ENCODE data around the gene LZTS2. TPM values are rescaled to one million over a fixed set of nuclear protein-coding genes. Genes with fewer than 3 reads are reported as not detected.

Gene LZTS2
- total and polyA plus RNA-seq, 2 experiments from 2014 or later, result 27.6 to 88.3 TPM

DNA sequence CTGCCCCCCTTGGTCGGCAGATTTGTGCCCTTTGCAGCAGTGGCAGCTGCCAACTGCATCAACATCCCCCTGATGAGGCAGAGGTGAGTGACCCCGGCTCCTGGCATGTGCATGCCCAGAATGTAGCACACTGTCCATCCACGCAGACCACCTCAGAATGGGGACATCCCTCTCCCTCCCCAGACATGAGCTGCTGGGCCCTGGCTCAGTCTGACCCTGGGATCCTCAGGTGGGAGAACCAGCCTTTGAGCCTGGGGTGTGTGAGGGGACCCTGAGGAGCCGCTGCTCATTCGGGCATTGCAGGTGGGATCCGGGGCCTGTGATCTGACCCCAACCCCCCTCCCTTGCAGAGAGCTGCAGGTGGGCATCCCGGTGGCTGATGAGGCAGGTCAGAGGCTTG is 37.1 kb downstream of the LZTS2 start (continued):
- TF ChIP-seq ZNF462 (CRISPR knock-in tag; IDR thresholded peaks at IDR 0.05), result no peak
- TF ChIP-seq NANOG (IDR thresholded peaks at IDR 0.05; ENCODE audit: borderline replicate concordance), result no peak
- TF ChIP-seq STAT1 (IDR thresholded peaks at IDR 0.05; ENCODE audit: unreplicated experiment), result no peak
- no peak for TF ChIP-seq ZNF331 (CRISPR knock-in tag; IDR thresholded peaks at IDR 0.05; ENCODE audit: low read depth)
- no peak for TF ChIP-seq POLR2AphosphoS5 (IDR thresholded peaks at IDR 0.05; ENCODE audit: low read depth)
- no peak for TF ChIP-seq REST (IDR thresholded peaks at IDR 0.05; ENCODE audit: unreplicated experiment)
- TF ChIP-seq EZH2 (IDR thresholded peaks at IDR 0.05; ENCODE audit: low read depth, unreplicated experiment), result no peak
